ENCODE measurements around the gene ZNF91.
"Not testable (repeated sequence)": the region's sequence is repeated elsewhere in the genome, so short reads cannot be mapped to it uniquely, and the experiment has no call there.

Gene ZNF91

GRCh38 chr19:23321953-23322549, 73.2 kb downstream of the ZNF91 start:
- H3K27ac ChIP-seq = no peak overlapping the region
- DNase-seq (ENCODE audit: low read depth, low spot score) = no peak

- not testable (repeated sequence) for H3K27ac ChIP-seq; DNase-seq (ENCODE audit: low read depth, low spot score)
Measured at GRCh38 chr19:23321403-23321802, 73.9 kb downstream of the ZNF91 start.

GRCh38 chr19:23319571-23319970, 75.7 kb downstream of the ZNF91 start:
- DNase-seq (ENCODE audit: low read depth, low spot score); H3K27ac ChIP-seq: not testable (repeated sequence)

- DNase-seq (ENCODE audit: low read depth, low spot score); H3K27ac ChIP-seq: not testable (repeated sequence)
Measured at GRCh38 chr19:23318941-23319340, 76.3 kb downstream of the ZNF91 start.

GRCh38 chr19:23318143-23318542, 77.1 kb downstream of the ZNF91 start:
- no peak overlapping the region for H3K27ac ChIP-seq
- DNase-seq (ENCODE audit: low read depth, low spot score) = no peak

- H3K27ac ChIP-seq = no peak overlapping the region
- DNase-seq (ENCODE audit: low read depth, low spot score) = no peak
Measured at GRCh38 chr19:23315286-23315685, 80.0 kb downstream of the ZNF91 start.

GRCh38 chr19:23314505-23315251, 80.6 kb downstream of the ZNF91 start:
- no peak overlapping the region for H3K27ac ChIP-seq
- DNase-seq (ENCODE audit: low read depth, low spot score) = no peak

GRCh38 chr19:23313196-23313595, 82.1 kb downstream of the ZNF91 start:
- no peak for DNase-seq (ENCODE audit: low read depth, low spot score)
- H3K27ac ChIP-seq = peak overlapping the region; percentile 60

GRCh38 chr19:23312515-23312914, 82.8 kb downstream of the ZNF91 start:
- peak overlapping the region; percentile 60 for H3K27ac ChIP-seq
- DNase-seq (ENCODE audit: low read depth, low spot score) = peak; percentile 95

GRCh38 chr19:23311551-23311950, 83.7 kb downstream of the ZNF91 start:
- peak overlapping the region; percentile 60 for H3K27ac ChIP-seq
- DNase-seq (ENCODE audit: low read depth, low spot score) = no peak

GRCh38 chr19:23310729-23311211, 84.5 kb downstream of the ZNF91 start:
- DNase-seq (ENCODE audit: low read depth, low spot score) = peak; percentile 60
- H3K27ac ChIP-seq = peak overlapping the region; percentile 60

- DNase-seq (ENCODE audit: low read depth, low spot score) = no peak
- peak overlapping the region; percentile 60 for H3K27ac ChIP-seq
Measured at GRCh38 chr19:23309926-23310325, 85.3 kb downstream of the ZNF91 start.

GRCh38 chr19:23305555-23305954, 89.7 kb downstream of the ZNF91 start:
- no peak for DNase-seq (ENCODE audit: low read depth, low spot score)
- no peak overlapping the region for H3K27ac ChIP-seq

- DNase-seq (ENCODE audit: low read depth, low spot score) = no peak
- no peak overlapping the region for H3K27ac ChIP-seq
Measured at GRCh38 chr19:23304238-23304637, 91.0 kb downstream of the ZNF91 start.

GRCh38 chr19:23294141-23294540, 101.1 kb downstream of the ZNF91 start:
- no peak for DNase-seq (ENCODE audit: low read depth, low spot score)
- H3K27ac ChIP-seq = no peak overlapping the region

GRCh38 chr19:23289966-23290365, 105.3 kb downstream of the ZNF91 start:
- not testable (repeated sequence) for H3K27ac ChIP-seq; DNase-seq (ENCODE audit: low read depth, low spot score)
